ENCODE data around the gene DUSP16.
"Not testable (repeated sequence)": the region's sequence is repeated elsewhere in the genome, so short reads cannot be mapped to it uniquely, and the experiment has no call there.

Gene DUSP16

DNA sequence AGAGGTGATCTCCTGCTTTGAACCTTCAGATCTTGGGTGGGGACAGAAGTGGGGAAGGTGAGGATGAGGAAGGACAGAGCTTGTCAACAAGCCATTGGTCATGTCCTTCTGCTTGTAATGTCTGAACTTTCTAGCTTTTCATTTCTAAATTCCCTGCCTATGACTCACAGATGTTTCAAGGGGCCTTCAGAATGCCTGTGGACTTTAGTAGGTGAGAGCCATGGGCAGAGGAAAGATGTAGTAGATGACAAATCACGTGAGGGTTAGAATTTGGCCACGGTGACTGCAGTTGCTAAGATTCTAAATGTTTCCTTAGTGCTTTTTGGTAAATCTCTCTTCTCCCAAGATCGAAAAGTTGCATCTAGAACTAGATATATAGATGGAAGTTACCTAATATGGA is 30.3 kb upstream of the DUSP16 start:
- H3K27me3 Mint-ChIP-seq, result peaks cover 26% of the 10 kb centered on the region
- H3K9me3 Mint-ChIP-seq, result peaks cover 21% of the 10 kb centered on the region
- H3K36me3 Mint-ChIP-seq, result no peaks in the 10 kb centered on the region
- H3K4me3 Mint-ChIP-seq, result no peak overlapping the region
- H3K4me1 Mint-ChIP-seq, result no peaks in the 10 kb centered on the region
- ATAC-seq, result no peak
- no peak overlapping the region for H3K27ac Mint-ChIP-seq

DNA sequence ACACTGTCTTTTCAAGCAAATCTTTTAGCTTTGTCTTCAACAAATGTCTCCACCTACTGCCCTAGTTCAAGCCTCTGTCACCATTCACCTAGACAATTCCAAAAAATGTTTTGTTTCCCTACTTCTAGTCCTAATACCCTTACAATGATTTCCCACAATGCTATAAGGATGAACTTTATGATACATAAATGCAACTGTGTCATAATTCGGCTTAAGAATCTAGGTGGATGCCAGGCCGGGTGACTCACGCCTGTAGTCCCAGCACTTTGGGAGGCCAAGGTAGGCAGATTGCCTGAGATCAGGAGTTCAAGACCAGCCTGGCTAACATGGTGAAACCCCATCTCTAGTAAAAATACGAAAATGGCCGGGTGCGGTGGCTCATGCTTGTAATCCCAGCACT is 28.3 kb upstream of the DUSP16 start:
- Mint-ChIP-seq H3K27ac (no peak overlapping the region), H3K27me3 (peaks cover 30% of the 10 kb centered on the region), H3K4me1 (peaks cover 2% of the 10 kb centered on the region), H3K4me3 (no peak overlapping the region), H3K36me3 (no peaks in the 10 kb centered on the region), H3K9me3 (peaks cover 16% of the 10 kb centered on the region)
- ATAC-seq, result no peak

DNA sequence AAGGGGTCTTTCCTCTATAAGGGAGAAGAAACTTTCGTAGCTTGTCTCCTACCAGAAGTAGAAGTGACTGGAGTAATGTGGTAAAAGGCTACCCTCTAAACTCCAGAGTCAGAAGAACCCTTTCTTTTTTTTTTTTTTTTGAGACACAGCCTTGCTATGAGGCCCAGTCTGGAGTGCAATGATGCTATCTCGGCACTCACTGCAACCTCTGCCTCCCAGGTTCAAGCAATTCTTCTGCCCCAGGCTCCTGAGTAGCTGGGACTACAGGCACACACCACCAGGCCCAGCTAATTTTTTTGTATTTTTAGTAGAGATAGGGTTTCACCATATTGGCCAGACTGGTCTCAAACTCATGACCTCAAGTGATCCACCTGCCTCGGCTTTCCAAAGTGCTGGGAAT is 25.8 kb upstream of the DUSP16 start:
- ATAC-seq, H3K4me3 Mint-ChIP-seq: not testable (repeated sequence)

DNA sequence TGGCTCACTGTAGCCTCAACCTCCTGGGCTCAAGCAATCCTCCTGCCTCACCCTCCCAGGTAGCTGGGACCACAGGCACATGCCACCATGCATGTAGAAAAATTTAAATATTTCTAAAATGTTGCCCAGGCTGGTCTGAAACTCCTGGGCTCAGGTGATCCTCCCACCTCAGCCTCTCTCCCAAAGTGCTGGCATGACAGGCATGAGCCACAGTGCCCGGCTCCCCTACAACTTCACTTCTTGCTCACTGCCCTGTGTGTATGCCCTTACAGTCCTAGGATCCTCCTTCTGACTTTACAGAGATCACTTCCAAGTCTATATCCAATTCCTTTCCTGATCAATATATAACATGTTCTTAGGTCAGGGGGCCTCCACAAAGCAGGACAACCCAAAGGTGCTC is 25.2 kb upstream of the DUSP16 start:
- Mint-ChIP-seq H3K4me3 (no peak overlapping the region), H3K9me3 (peaks cover 18% of the 10 kb centered on the region), H3K36me3 (peaks cover 8% of the 10 kb centered on the region), H3K27ac (no peak overlapping the region), H3K27me3 (peaks cover 35% of the 10 kb centered on the region), H3K4me1 (peaks cover 15% of the 10 kb centered on the region)
- no peak for ATAC-seq

More for the DNA sequence above, 25.8 kb upstream of the DUSP16 start:
- H3K27ac Mint-ChIP-seq, H3K4me1 Mint-ChIP-seq, H3K36me3 Mint-ChIP-seq: not testable (repeated sequence)
- peaks cover 17% of the 10 kb centered on the region for H3K9me3 Mint-ChIP-seq
- peaks cover 35% of the 10 kb centered on the region for H3K27me3 Mint-ChIP-seq

DNA sequence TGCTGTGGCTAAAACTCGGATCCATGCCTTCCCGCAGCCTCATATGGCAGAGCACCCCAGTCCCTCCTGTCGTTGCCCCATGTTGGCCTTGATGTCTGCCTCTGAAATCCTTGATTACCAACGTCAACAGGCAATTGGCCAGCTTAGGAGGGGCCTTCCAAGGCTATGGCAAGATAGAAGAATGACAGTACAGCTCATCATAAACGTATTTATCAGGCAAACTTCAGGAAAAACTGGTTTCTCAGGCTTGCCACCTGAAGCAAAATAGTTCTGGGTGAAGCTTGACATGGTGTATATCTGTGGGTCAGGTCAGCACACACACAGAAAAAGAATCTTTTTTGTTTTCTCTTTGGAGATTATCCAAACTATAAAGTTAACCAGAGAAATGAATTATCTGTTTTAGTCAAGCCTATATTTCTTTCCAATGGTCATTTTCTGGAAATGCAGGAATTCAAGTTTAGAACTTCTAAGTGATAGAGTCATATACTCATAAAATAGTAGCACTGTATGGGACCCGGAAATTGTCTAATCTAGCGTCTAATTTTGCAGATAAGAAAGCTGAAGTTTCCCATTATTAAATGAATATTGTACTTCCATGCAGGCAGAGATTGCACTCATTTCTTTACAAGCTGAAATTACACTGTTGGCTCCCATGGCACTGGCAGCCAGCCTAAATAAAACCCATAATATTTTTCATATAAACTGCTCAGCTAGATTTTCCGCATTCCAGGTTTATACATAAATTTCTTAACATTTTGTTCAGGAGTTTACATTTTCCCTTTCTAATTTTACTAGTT is 24.4 kb upstream of the DUSP16 start:
- peaks cover 23% of the 10 kb centered on the region for H3K4me1 Mint-ChIP-seq
- H3K9me3 Mint-ChIP-seq, result peaks cover 18% of the 10 kb centered on the region
- H3K36me3 Mint-ChIP-seq, result peaks cover 8% of the 10 kb centered on the region
- no peak overlapping the region for H3K27ac Mint-ChIP-seq
- peaks cover 35% of the 10 kb centered on the region for H3K27me3 Mint-ChIP-seq
- H3K4me3 Mint-ChIP-seq, result no peak overlapping the region
- ATAC-seq, result no peak

DNA sequence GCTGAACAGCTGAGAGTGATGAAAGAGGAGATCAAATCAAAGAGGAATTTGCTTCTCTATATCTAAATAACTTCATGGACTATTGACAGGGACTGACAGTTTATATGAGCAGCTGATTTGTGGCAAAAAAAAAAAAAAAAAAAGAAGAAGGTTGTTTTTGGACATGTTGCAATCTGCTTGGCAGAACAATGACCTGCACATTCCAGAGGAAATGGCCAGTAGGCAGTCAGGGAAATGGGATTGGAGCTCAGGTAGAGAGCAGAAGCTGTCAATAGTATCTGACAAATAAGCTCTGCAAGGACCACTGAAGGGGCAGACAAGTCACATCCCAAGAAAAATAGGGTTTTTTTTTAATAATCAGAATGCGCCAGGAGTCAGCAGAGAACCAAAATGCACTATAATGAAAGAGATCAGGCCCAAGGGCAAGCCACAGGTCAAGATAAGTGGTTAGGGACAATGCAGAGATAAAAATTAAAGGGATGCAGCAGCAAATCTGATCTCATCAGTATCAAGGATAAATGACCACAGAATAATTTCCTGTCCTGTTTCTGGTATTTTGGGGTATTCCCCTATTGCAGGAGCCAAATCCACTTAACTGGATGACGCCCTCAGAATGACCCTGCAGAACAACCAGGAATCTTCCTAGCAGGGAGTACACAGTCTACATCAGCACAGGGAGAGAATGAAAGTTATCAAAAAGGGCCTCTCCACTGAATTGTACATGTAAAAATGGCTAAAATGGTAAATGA is 22.6 kb upstream of the DUSP16 start:
- ATAC-seq, result no peak
- Mint-ChIP-seq H3K4me3 (no peak overlapping the region), H3K9me3 (peaks cover 18% of the 10 kb centered on the region), H3K36me3 (peaks cover 8% of the 10 kb centered on the region), H3K27ac (peak overlapping the region; percentile 23), H3K4me1 (peaks cover 25% of the 10 kb centered on the region), H3K27me3 (peaks cover 33% of the 10 kb centered on the region)

DNA sequence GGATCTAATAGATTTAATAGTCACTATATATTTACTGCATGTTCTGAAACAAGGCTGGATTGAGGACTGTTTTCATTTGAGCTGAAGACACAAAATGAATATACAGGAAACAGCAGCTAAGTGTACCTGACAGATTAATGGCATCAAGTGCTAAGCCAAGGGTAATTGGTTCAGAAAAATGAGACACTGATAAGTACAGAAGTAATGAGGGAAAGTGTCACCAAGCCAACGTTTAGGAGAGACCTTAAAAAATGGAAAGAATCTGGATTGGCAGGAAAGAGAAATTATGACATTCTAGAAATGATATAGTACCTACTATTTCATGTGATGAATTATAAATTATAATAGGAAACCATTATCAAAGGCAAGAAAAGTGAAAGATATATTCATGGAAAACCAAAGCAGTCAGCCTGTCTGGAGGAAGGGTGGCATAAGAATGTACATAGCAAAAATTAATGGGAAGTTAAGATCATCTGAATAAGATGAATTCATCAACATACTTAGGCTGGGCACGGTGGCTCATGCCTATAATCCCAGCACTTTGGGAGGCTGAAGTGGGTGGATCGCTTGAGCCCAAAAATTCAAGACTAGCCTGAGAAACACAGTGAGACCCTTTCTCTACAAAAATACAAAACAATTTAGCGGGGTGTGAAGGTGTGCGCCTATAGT is 21.0 kb upstream of the DUSP16 start:
- Mint-ChIP-seq H3K4me3 (no peak overlapping the region), H3K9me3 (peaks cover 6% of the 10 kb centered on the region), H3K4me1 (peaks cover 25% of the 10 kb centered on the region), H3K27ac (peak overlapping the region; percentile 74), H3K27me3 (peaks cover 16% of the 10 kb centered on the region), H3K36me3 (peaks cover 8% of the 10 kb centered on the region)
- ATAC-seq, result no peak

DNA sequence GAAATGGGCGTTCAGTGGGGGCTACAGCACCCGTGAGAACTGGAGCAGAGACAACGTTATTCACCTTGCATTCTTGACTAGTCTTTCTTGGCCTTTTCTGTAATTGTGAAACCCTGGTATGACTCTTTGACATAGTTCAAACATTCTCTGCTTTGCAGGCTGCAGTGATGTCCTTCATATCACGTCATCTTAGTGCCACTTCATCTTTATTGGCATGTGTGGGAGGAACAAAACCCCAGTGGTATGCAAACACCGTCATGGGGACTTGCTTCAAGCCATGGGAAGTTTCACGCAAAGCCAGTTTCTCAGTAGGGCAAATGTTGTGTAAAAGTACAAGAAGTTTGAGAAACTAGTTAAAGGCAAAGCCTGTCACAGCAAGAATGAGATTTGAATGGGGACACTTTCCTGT is 20.2 kb upstream of the DUSP16 start:
- peaks cover 25% of the 10 kb centered on the region for H3K4me1 Mint-ChIP-seq

DNA sequence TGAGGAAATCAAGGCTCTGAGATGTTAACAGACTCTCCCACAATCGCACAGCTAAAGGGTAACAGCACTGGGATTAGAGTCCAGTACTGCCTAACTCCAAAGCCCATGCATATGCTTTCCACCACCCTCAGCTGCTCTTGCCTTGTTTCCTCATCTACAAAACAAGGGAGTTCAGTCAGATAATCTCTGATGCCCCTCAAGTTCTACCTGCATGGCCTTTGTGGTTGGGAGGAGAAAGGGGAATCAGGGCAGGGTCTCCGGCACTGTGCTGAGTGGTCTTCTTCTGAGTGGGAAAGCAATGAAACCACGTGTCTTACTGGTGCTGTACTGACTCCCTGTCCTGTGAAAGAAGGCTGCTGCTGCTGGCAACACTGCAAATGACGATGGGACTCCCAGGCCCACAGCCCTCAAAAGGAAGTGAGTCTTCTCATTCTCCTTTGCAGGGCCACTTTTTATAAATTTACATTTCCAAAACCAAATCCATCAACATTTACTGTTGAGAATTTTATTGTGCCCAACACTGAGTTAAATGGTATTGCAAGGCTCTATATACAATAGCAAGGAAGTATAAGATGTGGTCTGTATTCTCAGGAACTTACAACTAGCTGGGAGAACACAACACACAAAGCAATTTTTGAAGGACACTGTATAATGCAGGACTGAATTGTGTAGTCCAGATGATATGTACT is 19.7 kb upstream of the DUSP16 start:
- Mint-ChIP-seq H3K27ac (peak overlapping the region; percentile 74), H3K4me3 (no peak overlapping the region), H3K4me1 (peaks cover 25% of the 10 kb centered on the region), H3K27me3 (peaks cover 5% of the 10 kb centered on the region), H3K9me3 (peaks cover 6% of the 10 kb centered on the region), H3K36me3 (peaks cover 8% of the 10 kb centered on the region)
- peak; percentile 66 for ATAC-seq

More for the DNA sequence above, 20.2 kb upstream of the DUSP16 start:
- H3K4me3 Mint-ChIP-seq, result no peak overlapping the region
- peaks cover 9% of the 10 kb centered on the region for H3K27me3 Mint-ChIP-seq
- ATAC-seq, result peak; percentile 94
- H3K36me3 Mint-ChIP-seq, result peaks cover 8% of the 10 kb centered on the region
- H3K27ac Mint-ChIP-seq, result peak overlapping the region; percentile 74
- H3K9me3 Mint-ChIP-seq, result peaks cover 6% of the 10 kb centered on the region

DNA sequence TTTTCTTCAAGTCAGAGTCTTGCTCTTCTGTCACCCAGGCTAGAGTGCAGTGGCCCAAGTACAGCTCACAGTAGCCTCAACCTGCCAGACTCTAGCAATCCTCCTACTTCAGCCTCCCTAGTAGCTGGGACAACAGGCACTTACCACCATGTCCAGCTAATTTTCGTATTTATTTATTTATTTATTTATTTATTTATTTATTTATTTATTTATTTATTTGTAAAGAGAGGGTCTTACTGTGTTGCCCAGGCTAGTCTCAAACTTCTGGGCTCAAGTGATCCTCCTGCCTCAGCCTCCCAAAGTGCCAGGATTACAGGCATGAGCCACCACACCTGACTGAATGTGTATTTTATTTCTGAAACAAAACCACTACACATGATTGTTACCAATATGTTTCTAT is 18.1 kb upstream of the DUSP16 start:
- H3K27ac Mint-ChIP-seq, H3K4me3 Mint-ChIP-seq, H3K36me3 Mint-ChIP-seq, H3K9me3 Mint-ChIP-seq, H3K27me3 Mint-ChIP-seq, ATAC-seq: not testable (repeated sequence)
- peaks cover 20% of the 10 kb centered on the region for H3K4me1 Mint-ChIP-seq

DNA sequence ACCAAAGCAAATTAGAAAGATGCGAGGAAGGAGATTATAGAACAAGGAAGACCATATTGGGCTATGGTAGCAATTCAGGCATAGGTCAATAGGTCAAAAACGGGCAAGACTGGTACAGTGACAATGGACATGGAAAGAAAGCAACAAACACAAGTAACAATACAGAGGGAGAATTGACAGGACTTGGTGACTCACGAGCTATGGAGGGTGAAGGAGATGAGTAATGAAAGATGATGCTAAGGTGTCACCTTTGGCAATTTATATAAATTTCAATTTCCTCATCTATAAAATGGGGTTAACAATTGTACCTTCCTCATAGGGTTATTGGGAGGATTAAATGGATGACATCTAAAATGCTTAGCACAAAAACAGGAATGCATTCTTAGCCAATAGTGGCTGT is 15.1 kb upstream of the DUSP16 start:
- Mint-ChIP-seq H3K4me1 (peaks cover 9% of the 10 kb centered on the region), H3K4me3 (no peak overlapping the region), H3K9me3 (no peaks in the 10 kb centered on the region), H3K27ac (no peak overlapping the region), H3K27me3 (no peaks in the 10 kb centered on the region), H3K36me3 (no peaks in the 10 kb centered on the region)
- ATAC-seq, result no peak

DNA sequence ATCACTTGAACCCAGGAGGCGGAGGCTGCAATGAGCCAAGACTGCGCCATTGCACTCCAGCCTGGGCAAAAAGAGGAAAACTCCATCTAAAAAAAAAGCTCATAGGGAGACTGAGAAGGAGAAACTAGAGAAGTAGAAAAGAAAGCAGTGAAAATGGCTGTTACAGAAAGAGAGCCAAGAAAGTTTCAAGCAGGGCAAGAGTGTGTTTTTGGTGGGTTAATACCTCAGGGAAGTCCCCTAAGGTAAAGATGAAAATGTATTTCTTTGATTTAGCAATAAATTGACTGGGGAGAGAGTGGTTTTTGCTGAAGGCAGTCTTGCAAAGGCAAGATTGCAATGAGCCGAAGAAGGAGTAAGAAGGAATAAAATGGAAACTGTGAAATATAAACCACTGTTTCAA is 10.0 kb upstream of the DUSP16 start:
- no peaks in the 10 kb centered on the region for H3K27me3 Mint-ChIP-seq
- no peak for ATAC-seq
- no peak overlapping the region for H3K27ac Mint-ChIP-seq
- H3K4me1 Mint-ChIP-seq, result no peaks in the 10 kb centered on the region
- H3K9me3 Mint-ChIP-seq, result no peaks in the 10 kb centered on the region
- H3K36me3 Mint-ChIP-seq, result no peaks in the 10 kb centered on the region
- H3K4me3 Mint-ChIP-seq, result no peak overlapping the region

DNA sequence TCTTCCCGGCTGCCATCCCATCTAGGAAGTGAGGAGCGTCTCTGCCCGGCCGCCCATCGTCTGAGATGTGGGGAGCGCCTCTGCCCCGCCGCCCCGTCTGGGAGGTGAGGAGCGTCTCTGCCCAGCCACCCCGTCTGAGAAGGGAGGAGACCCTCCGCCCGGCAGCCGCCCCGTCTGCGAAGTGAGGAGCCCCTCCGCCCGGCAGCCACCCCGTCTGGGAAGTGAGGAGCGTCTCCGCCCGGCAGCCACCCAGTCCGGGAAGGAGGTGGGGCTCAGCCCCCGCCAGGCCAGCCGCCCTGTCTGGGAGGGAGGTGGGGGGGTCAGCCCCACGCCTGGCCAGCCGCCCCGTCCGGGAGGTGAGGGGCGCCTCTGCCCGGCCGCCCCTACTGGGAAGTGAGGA is 3.3 kb upstream of the DUSP16 start:
- not testable (repeated sequence) for H3K36me3 Mint-ChIP-seq, H3K4me1 Mint-ChIP-seq

DNA sequence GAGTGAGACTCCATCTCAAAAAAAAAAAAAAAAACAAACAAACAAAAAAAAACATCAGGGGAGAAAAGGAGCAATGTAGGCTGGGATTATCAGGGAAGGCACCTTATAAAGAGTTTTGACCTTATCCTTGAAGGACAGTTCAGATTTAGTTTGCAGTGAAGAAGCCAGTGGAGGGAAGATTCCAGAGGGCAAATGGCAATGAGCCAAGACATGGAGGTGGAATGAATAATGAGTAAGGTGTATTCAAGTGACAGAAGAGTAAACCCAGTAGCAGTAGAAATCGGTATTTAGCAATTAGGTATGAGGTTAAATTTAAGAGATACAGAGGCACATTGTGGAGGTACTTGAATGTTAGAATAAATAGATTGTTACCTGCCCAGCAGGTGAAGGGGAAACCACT is 2.2 kb upstream of the DUSP16 start:
- no peak for ATAC-seq
- peaks cover 3% of the 10 kb centered on the region for H3K27me3 Mint-ChIP-seq
- no peak overlapping the region for H3K4me3 Mint-ChIP-seq
- H3K9me3 Mint-ChIP-seq, result peaks cover 2% of the 10 kb centered on the region
- no peaks in the 10 kb centered on the region for H3K36me3 Mint-ChIP-seq
- H3K4me1 Mint-ChIP-seq, result peaks cover 13% of the 10 kb centered on the region
- no peak overlapping the region for H3K27ac Mint-ChIP-seq

More for the DNA sequence above, 3.3 kb upstream of the DUSP16 start:
- not testable (repeated sequence) for ATAC-seq, H3K27ac Mint-ChIP-seq, H3K4me3 Mint-ChIP-seq, H3K27me3 Mint-ChIP-seq, H3K9me3 Mint-ChIP-seq
